CD4-positive, CD25-positive, alpha-beta regulatory T cell (primary cell): Measurements from ENCODE around the gene LEKR1. TPM values are rescaled to one million over a fixed set of nuclear protein-coding genes. Genes with fewer than 3 reads are reported as not detected.

Experiments used
- ATAC-seq, 2 donors: fragments of 150-1000 bp; cut with Tn5 transposase; one replicate each; pipeline ENCODE4 v1.10.0; 2021; ENCODE audit warnings: low read depth in 2 of 2, moderate number of reproducible peaks in 2 of 2, moderate library complexity in 1 of 2
- DNase-seq, 3 donors: peaks; one replicate each; pipeline versions ENCODE4 v3.0.0 to v3.0.0-alpha.2; 2012 to 2022; ENCODE audit warnings: mixed read lengths in 1 of 3
- H3K27ac ChIP-seq: one replicate; pipeline ENCODE4 v1.7.0; 2013; ENCODE audit warnings: mild to moderate bottlenecking, low read length; ENCODE audit not compliant: insufficient read depth, poor library complexity, severe bottlenecking
- H3K27me3 ChIP-seq: one replicate; pipeline ENCODE4 v1.7.0; 2013; ENCODE audit warnings: low read length; ENCODE audit not compliant: control insufficient read depth, insufficient read depth
- H3K36me3 ChIP-seq: one replicate; pipeline ENCODE4 v1.7.0; 2013; ENCODE audit warnings: mild to moderate bottlenecking, low read length, moderate library complexity; ENCODE audit not compliant: control insufficient read depth, insufficient read depth
- H3K4me1 ChIP-seq: 2 replicates; pipeline ENCODE4 v1.7.0; 2013; ENCODE audit warnings: mild to moderate bottlenecking, low read length; ENCODE audit not compliant: insufficient read depth, control insufficient read depth, poor library complexity, severe bottlenecking
- H3K4me3 ChIP-seq: one replicate; pipeline ENCODE4 v1.7.0; 2013; ENCODE audit warnings: low read depth, mild to moderate bottlenecking, low read length, moderate library complexity
- H3K9me3 ChIP-seq, 2 experiments: 1 replicate in 1 of 2; 2 replicates in 1 of 2; pipeline ENCODE4 v1.7.0; 2013; ENCODE audit warnings: low read length in 2 of 2, mild to moderate bottlenecking in 1 of 2, moderate library complexity in 1 of 2; ENCODE audit not compliant: control insufficient read depth in 2 of 2
- H3K27ac Mint-ChIP-seq, 3 donors: one replicate each; pipeline ENCODE4 v1.8.0; 2020 to 2022; ENCODE audit warnings: mild to moderate bottlenecking in 3 of 3, mixed read lengths in 3 of 3, moderate library complexity in 2 of 3
- H3K27me3 Mint-ChIP-seq: one replicate; pipeline ENCODE4 v1.8.0; 2022; ENCODE audit warnings: mild to moderate bottlenecking, mixed read lengths
- H3K36me3 Mint-ChIP-seq: one replicate; pipeline ENCODE4 v1.8.0; 2020; ENCODE audit warnings: mixed read lengths
- H3K4me1 Mint-ChIP-seq, 4 donors: one replicate each; pipeline ENCODE4 v1.8.0; 2020 to 2022; ENCODE audit warnings: mixed read lengths in 4 of 4, mild to moderate bottlenecking in 1 of 4
- H3K4me3 Mint-ChIP-seq, 4 donors: one replicate each; pipeline ENCODE4 v1.8.0; 2020 to 2022; ENCODE audit warnings: mild to moderate bottlenecking in 4 of 4, mixed read lengths in 4 of 4, moderate library complexity in 3 of 4
- H3K9me3 Mint-ChIP-seq, 7 donors: one replicate each; pipeline ENCODE4 v1.8.0; 2020 to 2022; ENCODE audit warnings: mixed read lengths in 7 of 7, mild to moderate bottlenecking in 3 of 7, moderate library complexity in 2 of 7
- polyA plus RNA-seq, 4 donors: library from polyadenylated mRNA; unstranded; fragments of 300-500 nt; fragmentation: Illumina TruSeq; gene quantifications; one replicate each; pipeline ENCODE4 v1.2.3, GENCODE V29; 2021
- total RNA-seq: library from RNA; stranded (reverse); gene quantifications from one replicate; pipeline ENCODE4 v1.2.3, GENCODE V29; 2022

LEKR1 gene
- total and polyA plus RNA-seq, 5 donors from 2014 or later = 0.44 to 2.4 (median 0.99) TPM

- Histone ChIP-seq H3K4me1 (peaks cover 15% of the 10 kb centered on the region), H3K36me3 (no peaks in the 10 kb centered on the region), H3K27ac (peak overlapping the region; percentile 93), H3K9me3 (no peaks in the 10 kb centered on the region), H3K4me3 (peak overlapping the region; percentile 68), H3K27me3 (no peaks in the 10 kb centered on the region)
- Mint-ChIP-seq H3K27ac (peak overlapping the region in 2 of 3 donors; percentile 99), H3K36me3 (no peaks in the 10 kb centered on the region), H3K4me1 (peaks cover 13 to 31% (median 25%) of the 10 kb centered on the region in 4 donors), H3K27me3 (peaks cover 4% of the 10 kb centered on the region), H3K9me3 (peaks cover 0 to 2% (median 0%) of the 10 kb centered on the region in 7 donors), H3K4me3 (peak overlapping the region; percentile 88 to 95 (median 90))
- ATAC-seq (no peak), DNase-seq (no peak)
Observed at GRCh38 chr3:157087780-157088600, 261.8 kb downstream of the LEKR1 start.

- ATAC-seq = peak; percentile 94 to 98
- peak overlapping the region; percentile 97 to 99 (median 99) for H3K27ac Mint-ChIP-seq
- Histone ChIP-seq H3K36me3 (no peaks in the 10 kb centered on the region), H3K4me1 (peaks cover 15% of the 10 kb centered on the region), H3K27ac (peak overlapping the region; percentile 93), H3K4me3 (peak overlapping the region; percentile 75), H3K9me3 (no peaks in the 10 kb centered on the region), H3K27me3 (no peaks in the 10 kb centered on the region)
- peak; percentile 88 to 96 (median 94) for DNase-seq
- peaks cover 6% of the 10 kb centered on the region for H3K27me3 Mint-ChIP-seq
- peak overlapping the region; percentile 88 to 95 (median 90) for H3K4me3 Mint-ChIP-seq
- H3K9me3 Mint-ChIP-seq = peaks cover 0 to 2% (median 0%) of the 10 kb centered on the region in 7 donors
- no peaks in the 10 kb centered on the region for H3K36me3 Mint-ChIP-seq
- peaks cover 13 to 35% (median 29%) of the 10 kb centered on the region in 4 donors for H3K4me1 Mint-ChIP-seq
Observed at GRCh38 chr3:157088601-157089454, 262.7 kb downstream of the LEKR1 start.

- H3K4me3 ChIP-seq = peak overlapping the region; percentile 75
- ATAC-seq = peak; percentile 39 to 59
- no peaks in the 10 kb centered on the region for H3K27me3 ChIP-seq
- Mint-ChIP-seq H3K36me3 (no peaks in the 10 kb centered on the region), H3K27me3 (peaks cover 8% of the 10 kb centered on the region), H3K4me3 (peak overlapping the region; percentile 88 to 95 (median 90)), H3K4me1 (peaks cover 13 to 35% (median 29%) of the 10 kb centered on the region in 4 donors), H3K9me3 (peaks cover 0 to 2% (median 0%) of the 10 kb centered on the region in 7 donors), H3K27ac (peak overlapping the region; percentile 97 to 99 (median 99))
- H3K9me3 ChIP-seq = no peaks in the 10 kb centered on the region
- no peaks in the 10 kb centered on the region for H3K36me3 ChIP-seq
- H3K27ac ChIP-seq = peak overlapping the region; percentile 93
- peak in 1 of 3 donors; percentile 36 for DNase-seq
- H3K4me1 ChIP-seq = peaks cover 15% of the 10 kb centered on the region
Observed at GRCh38 chr3:157089455-157090221, 263.5 kb downstream of the LEKR1 start.

GRCh38 chr3:157091083-157091833 is 265.1 kb downstream of the LEKR1 start:
- Mint-ChIP-seq H3K4me3 (peak overlapping the region in 2 of 4 donors; percentile 7 to 26), H3K9me3 (peaks cover 0 to 2% (median 0%) of the 10 kb centered on the region in 7 donors), H3K4me1 (peaks cover 13 to 35% (median 29%) of the 10 kb centered on the region in 4 donors), H3K36me3 (no peaks in the 10 kb centered on the region), H3K27me3 (peaks cover 8% of the 10 kb centered on the region), H3K27ac (peak overlapping the region; percentile 14 to 57 (median 39))
- peak overlapping the region; percentile 93 for H3K27ac ChIP-seq
- DNase-seq = no peak
- H3K4me3 ChIP-seq = no peak overlapping the region
- no peaks in the 10 kb centered on the region for H3K9me3 ChIP-seq
- no peaks in the 10 kb centered on the region for H3K27me3 ChIP-seq
- no peaks in the 10 kb centered on the region for H3K36me3 ChIP-seq
- no peak for ATAC-seq
- H3K4me1 ChIP-seq = peaks cover 15% of the 10 kb centered on the region

- no peaks in the 10 kb centered on the region for H3K36me3 Mint-ChIP-seq
- Histone ChIP-seq H3K4me1 (peaks cover 15% of the 10 kb centered on the region), H3K27me3 (no peaks in the 10 kb centered on the region), H3K27ac (no peak overlapping the region), H3K4me3 (no peak overlapping the region), H3K9me3 (no peaks in the 10 kb centered on the region), H3K36me3 (no peaks in the 10 kb centered on the region)
- peaks cover 13 to 40% (median 30%) of the 10 kb centered on the region in 4 donors for H3K4me1 Mint-ChIP-seq
- H3K9me3 Mint-ChIP-seq = peaks cover 0 to 2% (median 0%) of the 10 kb centered on the region in 7 donors
- peak overlapping the region in 2 of 3 donors; percentile 32 to 33 for H3K27ac Mint-ChIP-seq
- ATAC-seq (no peak), DNase-seq (no peak)
- H3K4me3 Mint-ChIP-seq = no peak overlapping the region
- H3K27me3 Mint-ChIP-seq = peaks cover 8% of the 10 kb centered on the region
Observed at GRCh38 chr3:157092230-157092629, 266.1 kb downstream of the LEKR1 start.

- DNase-seq (peak in 1 of 3 donors; percentile 36), ATAC-seq (no peak)
- Mint-ChIP-seq H3K4me1 (peaks cover 13 to 41% (median 27%) of the 10 kb centered on the region in 4 donors), H3K27me3 (peaks cover 8% of the 10 kb centered on the region), H3K4me3 (peak overlapping the region in 1 of 4 donors; percentile 28), H3K36me3 (no peaks in the 10 kb centered on the region), H3K9me3 (peaks cover 0 to 2% (median 0%) of the 10 kb centered on the region in 7 donors), H3K27ac (peak overlapping the region in 1 of 3 donors; percentile 42)
- H3K9me3 ChIP-seq = no peaks in the 10 kb centered on the region
- H3K27ac ChIP-seq = no peak overlapping the region
- H3K27me3 ChIP-seq = no peaks in the 10 kb centered on the region
- H3K36me3 ChIP-seq = no peaks in the 10 kb centered on the region
- peaks cover 15% of the 10 kb centered on the region for H3K4me1 ChIP-seq
- peak overlapping the region; percentile 21 for H3K4me3 ChIP-seq
Observed at GRCh38 chr3:157093096-157093495, 266.9 kb downstream of the LEKR1 start.
